Measurements from ENCODE around the gene MRPL20.
A peak's percentile ranks its signal among the peaks of the same experiment; 100 is the strongest.
"Not testable (repeated sequence)": the region's sequence is repeated elsewhere in the genome, so short reads cannot be mapped to it uniquely, and the experiment has no call there.

The MRPL20 gene

GRCh38 chr1:1406821-1407635 is at the start of gene MRPL20:
Gene MRPL20 (minus strand): TSS chr1:1407293. CDS start chr1:1407217, 76 bp downstream.
- DNase-seq, result peak; percentile 60

- not testable (repeated sequence) for DNase-seq
These were observed 49.7 kb upstream of the MRPL20 start for GRCh38 chr1:1456683-1457255.

- not testable (repeated sequence) for DNase-seq
These were observed 48.8 kb upstream of the MRPL20 start for GRCh38 chr1:1455934-1456333.

- DNase-seq, result no peak
These were observed 48.3 kb upstream of the MRPL20 start for GRCh38 chr1:1455366-1455884.

GRCh38 chr1:1454286-1455056 is 47.4 kb upstream of the MRPL20 start:
- DNase-seq, result not testable (repeated sequence)

- DNase-seq, result no peak
These were observed 45.8 kb upstream of the MRPL20 start for GRCh38 chr1:1452882-1453281.

- not testable (repeated sequence) for DNase-seq
These were observed 45.3 kb upstream of the MRPL20 start for GRCh38 chr1:1452365-1452739.

DNA sequence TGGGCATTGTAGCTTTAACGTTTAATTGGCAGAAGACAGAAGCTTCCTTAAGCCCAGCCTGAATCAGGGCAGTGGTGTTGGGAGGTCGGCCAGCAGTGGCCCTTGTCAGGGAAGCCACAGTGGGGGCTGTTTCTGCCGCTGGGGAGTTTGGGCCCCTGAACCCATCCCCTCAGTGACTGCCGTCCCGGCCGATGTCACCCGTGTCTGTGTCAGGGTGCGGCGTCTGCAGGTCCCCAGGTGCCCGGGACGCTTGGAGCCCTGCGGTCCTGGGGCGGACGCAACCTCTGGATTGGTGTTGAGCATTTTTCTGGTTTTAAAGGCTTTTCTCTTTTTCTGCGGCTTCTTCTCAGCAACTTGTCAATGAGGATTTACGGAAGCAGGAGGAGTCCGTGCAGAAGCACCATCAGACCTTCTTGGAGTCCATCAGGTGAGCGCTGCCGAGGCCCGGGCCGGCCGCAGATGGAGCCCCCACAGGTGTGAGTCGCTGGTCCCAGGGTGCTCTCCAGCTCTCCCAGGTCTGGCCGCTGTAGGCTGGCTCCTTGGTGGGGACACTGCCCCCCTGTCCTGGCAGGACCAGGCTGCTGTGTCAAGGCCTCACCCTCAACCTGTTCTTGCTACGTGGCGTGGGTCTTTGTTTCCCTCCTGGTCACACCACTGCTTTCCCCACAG is 44.7 kb upstream of the MRPL20 start:
- no peak for DNase-seq

DNA sequence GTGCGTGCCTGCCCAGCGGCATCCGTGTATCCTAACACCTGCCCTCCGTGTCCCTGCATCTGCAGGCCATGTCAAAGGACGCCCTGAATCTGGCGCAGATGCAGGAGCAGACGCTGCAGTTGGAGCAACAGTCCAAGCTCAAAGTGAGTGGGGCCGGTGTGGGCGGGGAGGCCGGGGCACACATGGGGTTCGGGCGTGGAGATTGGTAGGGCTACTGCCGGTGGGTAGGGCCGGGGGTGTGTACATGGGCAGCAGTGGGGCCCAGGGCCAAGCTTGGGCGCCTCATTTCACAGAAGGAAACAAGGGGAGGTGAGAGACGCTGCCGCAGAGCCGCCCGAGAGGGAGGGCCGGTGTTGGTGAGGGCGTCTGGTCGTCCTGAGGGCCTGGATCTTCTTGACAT is 43.5 kb upstream of the MRPL20 start:
- not testable (repeated sequence) for DNase-seq

DNA sequence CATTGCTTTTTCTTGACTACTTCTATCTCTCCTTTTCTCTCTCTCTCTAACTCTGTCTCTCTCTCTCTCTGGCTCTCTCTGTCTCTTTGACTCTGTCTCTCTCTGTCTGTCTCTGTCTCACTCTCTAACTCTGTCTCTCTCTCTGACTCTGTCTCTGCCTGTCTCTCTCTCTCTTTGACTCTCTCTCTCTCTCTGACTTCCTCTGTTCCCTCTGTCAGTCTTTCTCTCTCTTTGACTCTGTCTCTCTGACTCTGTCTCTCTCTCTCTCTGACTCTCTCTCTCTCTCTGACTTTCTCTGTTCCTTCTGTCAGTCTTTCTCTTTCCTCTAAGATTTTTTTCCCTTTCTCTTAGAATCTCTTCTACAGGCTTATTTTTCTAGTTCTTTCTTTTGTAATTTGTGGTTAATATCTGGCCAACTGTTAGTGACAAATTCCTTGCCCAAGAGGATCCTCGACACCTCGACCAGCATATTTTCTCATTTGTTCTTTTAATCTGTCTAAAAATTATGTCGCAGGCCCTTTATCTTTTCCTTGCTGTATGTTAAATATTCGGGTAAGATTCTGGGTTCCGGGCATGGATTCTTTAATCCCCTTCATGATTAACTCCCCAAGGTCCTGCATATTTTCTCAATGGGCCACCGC is 42.1 kb upstream of the MRPL20 start, which contains the start of gene ATAD3C:
ATAD3C (plus strand) TSS at position 591 of the 641 bp plus-strand sequence. CDS start 995 bp downstream, outside the sequence.
- DNase-seq, result no peak

DNA sequence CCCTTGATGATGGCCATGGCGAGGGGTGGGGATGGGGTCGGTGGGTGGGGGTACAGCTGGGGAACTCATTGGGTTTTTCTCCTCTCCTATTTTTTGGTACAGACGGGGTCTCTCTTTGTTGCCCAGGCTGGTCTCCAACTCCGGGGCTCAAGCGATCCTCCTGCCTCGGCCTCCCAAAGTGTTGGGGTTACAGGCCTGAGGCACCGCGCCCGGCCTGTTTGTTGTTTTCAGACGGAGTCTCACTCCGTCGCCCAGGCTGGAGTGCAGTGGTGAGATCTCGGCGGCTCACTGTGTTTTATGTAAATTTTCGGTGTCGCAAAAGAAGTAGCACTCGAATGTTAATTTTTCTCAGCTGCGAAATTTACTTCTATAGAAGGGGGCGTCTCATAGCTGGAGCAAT is 39.5 kb upstream of the MRPL20 start:
- not testable (repeated sequence) for DNase-seq

DNA sequence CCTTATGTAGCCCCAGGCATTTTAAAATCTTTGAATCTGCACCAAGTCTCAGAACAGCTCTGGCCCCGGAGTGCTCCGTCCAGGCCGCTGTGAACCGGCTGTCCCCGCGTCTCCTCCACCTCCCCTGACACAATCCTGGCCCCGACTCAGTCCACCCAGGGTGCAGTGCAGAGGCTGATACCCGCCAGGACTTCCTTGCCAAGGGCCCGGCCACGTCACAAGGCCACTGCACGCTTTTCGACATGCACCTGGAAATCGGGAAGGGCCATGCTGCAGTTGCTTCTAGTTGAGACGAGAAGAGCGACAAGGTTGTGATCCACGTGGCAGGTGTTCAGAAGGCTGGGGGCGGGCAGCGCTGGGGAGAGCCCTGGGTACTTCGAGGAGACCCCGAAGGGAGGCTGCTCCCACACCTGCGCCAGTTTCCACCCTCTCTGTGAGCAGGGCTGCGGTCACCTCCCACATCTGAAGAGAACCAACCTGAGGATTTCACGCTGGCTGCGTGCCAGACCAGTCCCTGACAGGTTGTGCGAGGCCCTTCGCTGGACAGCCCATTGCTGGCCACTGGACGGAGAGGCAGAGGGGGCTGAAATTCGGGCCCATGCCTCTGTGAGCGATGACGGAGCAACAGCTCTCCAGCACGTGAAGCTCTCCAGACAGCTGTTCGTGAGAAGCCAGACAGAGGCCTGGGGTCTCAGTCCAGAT is 35.1 kb upstream of the MRPL20 start:
- no peak for DNase-seq

GRCh38 chr1:1441002-1441888 is 34.2 kb upstream of the MRPL20 start:
- no peak for DNase-seq

DNA sequence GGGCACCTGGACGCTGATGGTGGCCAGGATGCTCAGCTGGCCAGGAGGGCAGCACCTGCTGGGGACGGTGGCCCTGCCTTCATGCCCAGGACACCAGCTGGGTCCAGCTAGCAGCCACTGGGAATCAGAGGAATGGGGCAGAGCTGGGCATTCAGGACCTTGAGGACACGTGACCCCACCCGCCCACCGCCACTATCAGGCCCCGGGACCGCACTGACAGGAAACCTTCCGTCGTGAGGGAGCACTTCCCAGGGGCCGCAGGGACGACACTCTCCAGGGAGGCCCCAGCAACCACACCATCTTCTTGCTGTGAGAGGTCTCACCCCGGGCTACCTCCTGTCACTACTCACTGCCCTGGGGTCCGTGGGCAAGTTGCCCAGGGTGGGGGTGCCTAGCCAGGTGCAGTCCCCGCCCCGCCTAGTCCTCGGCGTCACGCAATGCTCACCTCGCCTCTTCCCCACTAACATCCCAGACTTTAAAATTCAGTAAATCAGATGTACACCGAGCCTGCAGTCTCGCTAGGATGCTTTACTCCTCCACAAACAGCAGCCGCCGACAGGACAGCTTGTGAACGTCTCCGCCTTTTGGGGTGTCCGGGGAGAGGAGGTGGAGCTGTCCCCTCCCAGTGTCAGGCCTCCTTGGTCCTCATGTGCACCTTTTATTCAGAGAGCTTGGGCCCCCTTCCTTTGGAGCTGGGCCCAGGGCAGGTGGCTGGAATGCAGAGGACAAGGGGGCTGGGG is 33.3 kb upstream of the MRPL20 start:
- DNase-seq, result no peak

- no peak for DNase-seq
These were observed 32.6 kb upstream of the MRPL20 start for GRCh38 chr1:1439546-1440261.

GRCh38 chr1:1438531-1439381 is 31.7 kb upstream of the MRPL20 start:
- no peak for DNase-seq

GRCh38 chr1:1437904-1438376 is 30.8 kb upstream of the MRPL20 start:
- no peak for DNase-seq
